K562 (cell line): ENCODE data around the gene ALDOB. TPM values are rescaled to one million over a fixed set of nuclear protein-coding genes. Genes with fewer than 3 reads are reported as not detected.

Experiments
- ATAC-seq: fragments of 200-7000 bp; cut with Tn5 transposase; 3 replicates; pipeline ENCODE4 v1.9.1; 2020; ENCODE audit warnings: moderate library complexity
- BruUV-seq: library from RNA; stranded (reverse); fragments of 400-500 nt; replicated peaks from 2 replicates; lab custom pipeline; 2021; lab: Mats Ljungman, UMichigan
- CTCF ChIA-PET: fragments of 300-600 bp; formaldehyde crosslinking; extraction: SDS; loops from one replicate; lab custom pipeline; 2021; ENCODE audit warnings: low intra/inter-chr PET ratio; lab: Yijun Ruan, JAX
- POLR2A ChIA-PET: fragments of 300-600, 350-650 bp; sonication (Branson Sonifier 250); formaldehyde crosslinking; extraction: SDS; loops from one replicate; lab custom pipeline; 2021; ENCODE audit warnings: antibody characterized with exemption, inconsistent platforms; lab: Yijun Ruan, JAX
- DNase-seq, 4 experiments: peaks; one replicate each; pipeline versions ENCODE4 v3.0.0 to v3.0.0-alpha.2; 2011 to 2018; ENCODE audit warnings: low spot score in 3 of 4, mixed read lengths in 3 of 4; ENCODE audit errors: extremely low read depth in 1 of 4
- FAIRE-seq: peaks from 2 replicates; lab custom pipeline; 2011; peaks lifted over from hg19 to GRCh38; lab: Jason Lieb, UNC
- H2AFZ ChIP-seq: 2 replicates; pipeline ENCODE4 v1.6.0; 2011; ENCODE audit warnings: low read depth, low read length, control low read depth, inconsistent platforms
- H3K27ac ChIP-seq: fragments of 200-600 bp; 3 replicates; pipeline ENCODE4 v1.8.0; 2011; ENCODE audit warnings: low read depth, mild to moderate bottlenecking, control low read depth, inconsistent platforms, low read length, moderate library complexity, mixed read lengths; ENCODE audit errors: extremely low read depth
- H3K27me3 ChIP-seq, 2 experiments: fragments of 300-600 bp in 1 of 2; 2 replicates in 1 of 2; 3 replicates in 1 of 2; pipeline versions ENCODE4 v1.6.0 to v1.8.0; 2011; ENCODE audit warnings: inconsistent platforms in 2 of 2, low read length in 2 of 2, mild to moderate bottlenecking in 1 of 2, mixed read lengths in 1 of 2, moderate library complexity in 1 of 2; ENCODE audit not compliant: control insufficient read depth in 2 of 2, insufficient read depth in 2 of 2
- H3K36me3 ChIP-seq: fragments of 300-600 bp; 3 replicates; pipeline ENCODE4 v1.8.0; 2011; ENCODE audit warnings: mild to moderate bottlenecking, low read length, inconsistent platforms; ENCODE audit not compliant: control insufficient read depth, insufficient read depth
- H3K4me1 ChIP-seq, 2 experiments: fragments of 200-600 bp in 1 of 2; replicated peaks in 1 of 2; 2 replicates in 1 of 2; 3 replicates in 1 of 2; pipeline versions ENCODE4 v1.5.1 to v1.8.0; 2011; ENCODE audit warnings: inconsistent platforms in 2 of 2, low read length in 2 of 2, mild to moderate bottlenecking in 1 of 2, mixed read lengths in 1 of 2, moderate library complexity in 1 of 2; ENCODE audit not compliant: control insufficient read depth in 2 of 2, insufficient read depth in 2 of 2
- H3K4me2 ChIP-seq: 2 replicates; pipeline ENCODE4 v1.6.1; 2011; ENCODE audit warnings: low read length, control low read depth, inconsistent platforms, mixed read lengths; ENCODE audit not compliant: insufficient read depth
- H3K4me3 ChIP-seq: fragments of 200-600 bp; sonication (generic), shearing (Covaris generic); 2 replicates; pipeline ENCODE4 v1.5.1; 2016; ENCODE audit warnings: control low read depth, inconsistent platforms
- H3K79me2 ChIP-seq: fragments of 200-600 bp; 3 replicates; pipeline ENCODE4 v1.8.0; 2011; ENCODE audit warnings: low read length, inconsistent platforms; ENCODE audit not compliant: control insufficient read depth, insufficient read depth
- H3K9ac ChIP-seq, 2 experiments: 2 replicates each; pipeline versions ENCODE4 v1.6.0 to v1.6.1; 2011; ENCODE audit warnings: low read depth in 2 of 2, low read length in 2 of 2, control low read depth in 1 of 2, inconsistent platforms in 1 of 2, mild to moderate bottlenecking in 1 of 2, mixed read lengths in 1 of 2; ENCODE audit not compliant: insufficient read depth in 1 of 2
- H3K9me1 ChIP-seq: one replicate; pipeline ENCODE4 v1.6.0; 2011; ENCODE audit warnings: inconsistent platforms, mild to moderate bottlenecking, low read length, moderate library complexity; ENCODE audit not compliant: control insufficient read depth, insufficient read depth
- H3K9me3 ChIP-seq: replicated peaks from 2 replicates; pipeline ENCODE4 v1.5.1; 2011; ENCODE audit warnings: low read depth, low read length, inconsistent platforms; ENCODE audit not compliant: control insufficient read depth, insufficient read depth
- H4K20me1 ChIP-seq: replicated peaks from 2 replicates; pipeline ENCODE4 v1.6.1; 2011; ENCODE audit warnings: low read length, inconsistent platforms, mixed read lengths; ENCODE audit not compliant: control insufficient read depth, insufficient read depth
- CBFA2T3 ChIP-seq: fragments of 450-650 bp; IDR thresholded peaks from 2 replicates; pipeline ENCODE4 v1.6.1; 2017
- CTCF ChIP-seq, 3 experiments: IDR thresholded peaks in 2 of 3; conservative IDR thresholded peaks in 1 of 3; 2 replicates each; pipeline ENCODE4 v1.5.1; 2011 to 2012; ENCODE audit warnings: low read length in 3 of 3, mild to moderate bottlenecking in 3 of 3, control low read depth in 2 of 3, improper control_type of control experiment in 1 of 3, inconsistent platforms in 1 of 3, low read depth in 1 of 3, mixed read lengths in 1 of 3, moderate library complexity in 1 of 3; ENCODE audit not compliant: insufficient read depth in 2 of 3
- KAT8 ChIP-seq: fragments of 450-650 bp; IDR thresholded peaks from 2 replicates; pipeline ENCODE4 v1.6.1; 2016; ENCODE audit warnings: low read depth, mild to moderate bottlenecking
- ZNF79 ChIP-seq: fragments of 250-450 bp; sonication (Bioruptor Pico); IDR thresholded peaks from 2 replicates; pipeline ENCODE4 v1.4.0; 2020; ENCODE audit warnings: low read depth, mild to moderate bottlenecking, moderate library complexity
- whole genome bisulfite sequencing: fragments of 100-300 bp; shearing (Covaris generic); methylation state at CpG from one replicate; pipeline ENCODE4 v1.1.6; 2016; ENCODE audit warnings: low coverage, mixed read lengths; ENCODE audit not compliant: insufficient coverage; ENCODE audit errors: missing lambda C conversion rate; 5-methylcytosine and 5-hydroxymethylcytosine counted together
- in situ Hi-C: fragments of 300-500 bp; cut with MboI; formaldehyde crosslinking; loops from 4 replicates; pipeline ENCODE4 v1.15.0; 2018; ENCODE audit warnings: inconsistent platforms, mixed read lengths
- intact Hi-C: fragments of 100-400 bp; cut with micrococcal nuclease; formaldehyde crosslinking; loops from 2 replicates; pipeline ENCODE4 v1.14.2; 2022
- polyA plus RNA-seq, 8 experiments: library from polyadenylated mRNA; depleted of rRNA in 4 of 8; stranded (reverse) in 5 of 8; unstranded in 3 of 8; fragments of >200 nt; fragmentation: Nextera tagmentation in 2 of 8; fragmentation: Illumina TruSeq in 1 of 8; extraction: Ambion mirVana in 2 of 8; extraction: Trizol in 1 of 8; gene quantifications; 2 replicates each; pipeline versions ENCODE4 v1.2.1 to v1.2.3, GENCODE V29; 2011 to 2014; ENCODE audit warnings: inconsistent platforms in 1 of 8, missing spikeins in 1 of 8
- total RNA-seq, 7 experiments: library from RNA; depleted of rRNA in 6 of 7; stranded (reverse); fragments of >200 nt in 6 of 7; fragmentation: Illumina TruSeq in 2 of 7; extraction: Trizol in 2 of 7; gene quantifications; 2 replicates each; pipeline versions ENCODE4 v1.2.1 to v1.2.3, GENCODE V29; 2011 to 2021; ENCODE audit warnings: low replicate concordance in 1 of 7

Gene ALDOB
- total and polyA plus RNA-seq, 9 of the 15 experiments (the other 6 are each of a cell fraction or from before 2014, with no cell fraction given), result 0.80 TPM; not detected in 8

- CTCF ChIA-PET, result no interaction called here
- ATAC-seq (no peak), DNase-seq (no peak), FAIRE-seq (no peak)
- peaks cover 0 to 15% of the 10 kb centered on the region in 2 experiments; a peak in 3 of 5 replicates for H3K4me1 ChIP-seq
- H4K20me1 ChIP-seq, result no peaks in the 10 kb centered on the region
- no peak overlapping the region for H3K9ac ChIP-seq
- 0 out of 2 replicates have a peak overlapping the region, but pooled peaks have one; percentile 11 for H2AFZ ChIP-seq
- no peaks in the 10 kb centered on the region for H3K27me3 ChIP-seq
- intact Hi-C loops (no loop called here), in situ Hi-C loops (no loop called here)
- no peaks in the 10 kb centered on the region for H3K9me1 ChIP-seq
- no peaks in the 10 kb centered on the region for H3K9me3 ChIP-seq
- 11% methylated on average over 4 of the region's 4 CpGs for WGBS
- no TSS peak for BruUV-seq
- no peak overlapping the region for H3K4me3 ChIP-seq
- no peaks in the 10 kb centered on the region for H3K36me3 ChIP-seq
- POLR2A ChIA-PET, result no interaction called here
- no peak overlapping the region for H3K4me2 ChIP-seq
- peak; percentile 33 for TF ChIP-seq CBFA2T3
- no peak for TF ChIP-seq KAT8
- TF ChIP-seq ZNF79 (CRISPR knock-in tag), result no peak
- no peaks in the 10 kb centered on the region for H3K79me2 ChIP-seq
- no peak overlapping the region for H3K27ac ChIP-seq
Measured at GRCh38 chr9:101460965-101461364, 25.4 kb upstream of the ALDOB start.

- H3K9me3 ChIP-seq, result no peaks in the 10 kb centered on the region
- no peaks in the 10 kb centered on the region for H4K20me1 ChIP-seq
- no peaks in the 10 kb centered on the region for H3K36me3 ChIP-seq
- 23% methylated on average over 9 of the region's 9 CpGs for WGBS
- H3K4me3 ChIP-seq, result no peak overlapping the region
- FAIRE-seq (peak; percentile 67), DNase-seq (peak in 3 of 4 experiments; percentile 18 to 70 (median 43)), ATAC-seq (peak; percentile 92)
- no peak overlapping the region for H3K4me2 ChIP-seq
- intact Hi-C loops, result loop anchor here (1.0 to 10.0 kb wide), 3 partner anchors 71 to 744 kb away; no protein-coding TSS in a partner anchor
- H3K27me3 ChIP-seq, result no peaks in the 10 kb centered on the region
- H3K79me2 ChIP-seq, result no peaks in the 10 kb centered on the region
- H3K9ac ChIP-seq, result no peak overlapping the region
- POLR2A ChIA-PET, result interaction anchor here (0.6 to 1.0 kb wide), 3 partner anchors 13 to 340 kb away, joined by 3 read pairs; no protein-coding TSS in a partner anchor
- in situ Hi-C loops, result no loop called here
- CTCF ChIA-PET, result interaction anchor here (0.8 to 1.9 kb wide), 2 partner anchors 70 to 106 kb away, joined by 3 to 30 read pairs; no protein-coding TSS in a partner anchor
- no peaks in the 10 kb centered on the region for H3K9me1 ChIP-seq
- peaks cover 0 to 15% of the 10 kb centered on the region in 2 experiments; a peak in 3 of 5 replicates for H3K4me1 ChIP-seq
- H2AFZ ChIP-seq, result peak overlapping the region; percentile 56; the same call in 1 of the 2 replicates
- BruUV-seq, result no TSS peak
- no peak overlapping the region for H3K27ac ChIP-seq
- peak; percentile 70 to 82 (median 75) for TF ChIP-seq CTCF (IDR thresholded peaks at IDR 0.05 in 2 of 3, conservative IDR thresholded peaks at IDR 0.05 in 1 of 3; ENCODE audit: insufficient read depth in 2 of 3, low read depth in 1 of 3, low read length in 3 of 3)
Measured at GRCh38 chr9:101458963-101459631, 23.5 kb upstream of the ALDOB start.
